Thoracic aorta (tissue), 2 donors: ENCODE results near the gene ENPEP. TPM values are rescaled to one million over a fixed set of nuclear protein-coding genes. Genes with fewer than 3 reads are reported as not detected.

ENCODE experiments used
- ATAC-seq: fragments of 150-250 bp; one replicate; pipeline ENCODE4 v1.8.0; 2017; ENCODE audit warnings: low read depth; ENCODE audit not compliant: insufficient number of reproducible peaks, low FRiP score
- DNase-seq: peaks from one replicate; pipeline ENCODE4 v3.0.0-alpha.2; 2020; ENCODE audit warnings: low spot score
- H3K27ac ChIP-seq, 2 donors: fragments of 200-600 bp; sonication (generic); 1 replicate in 1 of 2; 2 replicates in 1 of 2; pipeline ENCODE4 v1.5.1; 2016; ENCODE audit warnings: mild to moderate bottlenecking in 2 of 2, moderate library complexity in 2 of 2
- H3K27me3 ChIP-seq: fragments of 200-600 bp; sonication (generic); replicated peaks from 2 replicates; pipeline ENCODE4 v1.6.0; 2016; ENCODE audit warnings: mild to moderate bottlenecking; ENCODE audit not compliant: insufficient read depth
- H3K36me3 ChIP-seq: fragments of 200-600 bp; sonication (generic); one replicate; pipeline ENCODE4 v1.5.1; 2016
- H3K4me1 ChIP-seq, 2 donors: fragments of 200-600 bp; sonication (generic); 1 replicate in 1 of 2; 2 replicates in 1 of 2; pipeline versions ENCODE4 v1.5.1 to v1.6.0; 2016; ENCODE audit warnings: low read depth in 2 of 2, mild to moderate bottlenecking in 1 of 2; ENCODE audit not compliant: control insufficient read depth in 1 of 2
- H3K4me3 ChIP-seq: fragments of 200-600 bp; sonication (generic); 2 replicates; pipeline ENCODE4 v1.5.1; 2016; ENCODE audit warnings: mild to moderate bottlenecking
- H3K9me3 ChIP-seq: fragments of 200-600 bp; sonication (generic); 2 replicates; pipeline ENCODE4 v1.5.1; 2016
- CTCF ChIP-seq: fragments of 200-600 bp; sonication (generic); IDR thresholded peaks from one replicate; pipeline ENCODE4 v1.5.1; 2019; ENCODE audit warnings: antibody characterized with exemption
- total RNA-seq, 2 donors: library from RNA; depleted of rRNA; stranded (reverse); fragments of >200 nt; gene quantifications; one replicate each; pipeline versions ENCODE4 v1.1.0 to v1.2.3, GENCODE V29; 2016

The ENPEP gene
- total RNA-seq, 2 donors from 2014 or later: 0.68 to 9.9 TPM

GRCh38 chr4:110526589-110526988, 50.6 kb downstream of the ENPEP start:
- ATAC-seq: no peak
- TF ChIP-seq CTCF: no peak
- Histone ChIP-seq H3K4me1 (no peaks in the 10 kb centered on the region), H3K27me3 (no peaks in the 10 kb centered on the region), H3K27ac (no peak overlapping the region), H3K4me3 (no peak overlapping the region), H3K36me3 (no peaks in the 10 kb centered on the region), H3K9me3 (no peaks in the 10 kb centered on the region)
- DNase-seq: no peak

- H3K9me3 ChIP-seq: no peaks in the 10 kb centered on the region
- TF ChIP-seq CTCF: no peak
- H3K4me3 ChIP-seq: no peak overlapping the region
- no peak for DNase-seq
- H3K27ac ChIP-seq: no peak overlapping the region
- no peaks in the 10 kb centered on the region for H3K36me3 ChIP-seq
- no peaks in the 10 kb centered on the region for H3K4me1 ChIP-seq
- ATAC-seq: no peak
- H3K27me3 ChIP-seq: no peaks in the 10 kb centered on the region
These were observed 51.2 kb downstream of the ENPEP start for GRCh38 chr4:110527156-110527555.

- Histone ChIP-seq H3K4me3 (peak overlapping the region; percentile 57), H3K27me3 (no peaks in the 10 kb centered on the region), H3K4me1 (peaks cover 6 to 7% of the 10 kb centered on the region in 2 donors), H3K9me3 (peaks cover 3% of the 10 kb centered on the region), H3K36me3 (no peaks in the 10 kb centered on the region), H3K27ac (peak overlapping the region in 1 of 2 donors; percentile 28)
- DNase-seq: no peak
- no peak for ATAC-seq
- no peak for TF ChIP-seq CTCF
These were observed 57.1 kb downstream of the ENPEP start for GRCh38 chr4:110532901-110533589.

GRCh38 chr4:110533590-110533910, 57.6 kb downstream of the ENPEP start:
- H3K4me1 ChIP-seq: peaks cover 6 to 7% of the 10 kb centered on the region in 2 donors
- no peaks in the 10 kb centered on the region for H3K27me3 ChIP-seq
- DNase-seq: no peak
- TF ChIP-seq CTCF: no peak
- H3K4me3 ChIP-seq: peak overlapping the region; percentile 57
- peaks cover 3% of the 10 kb centered on the region for H3K9me3 ChIP-seq
- H3K36me3 ChIP-seq: no peaks in the 10 kb centered on the region
- peak overlapping the region; percentile 28 to 53 for H3K27ac ChIP-seq
- no peak for ATAC-seq

- no peak for DNase-seq
- no peaks in the 10 kb centered on the region for H3K27me3 ChIP-seq
- no peaks in the 10 kb centered on the region for H3K36me3 ChIP-seq
- H3K9me3 ChIP-seq: peaks cover 3% of the 10 kb centered on the region
- H3K4me1 ChIP-seq: peaks cover 6 to 7% of the 10 kb centered on the region in 2 donors
- peak overlapping the region; percentile 57 for H3K4me3 ChIP-seq
- peak overlapping the region; percentile 28 to 53 for H3K27ac ChIP-seq
- ATAC-seq: peak; percentile 91
- TF ChIP-seq CTCF: no peak
These were observed 58.0 kb downstream of the ENPEP start for GRCh38 chr4:110533940-110534339.
